ENCODE data around the gene DDT.
"Not testable (repeated sequence)": the region's sequence is repeated elsewhere in the genome, so short reads cannot be mapped to it uniquely, and the experiment has no call there.

The DDT gene

GRCh38 chr22:24003887-24004286, 29.6 kb upstream of the DDT start:
- no peak for DNase-seq (ENCODE audit: low read depth)
- TF ChIP-seq, protein P1, sequence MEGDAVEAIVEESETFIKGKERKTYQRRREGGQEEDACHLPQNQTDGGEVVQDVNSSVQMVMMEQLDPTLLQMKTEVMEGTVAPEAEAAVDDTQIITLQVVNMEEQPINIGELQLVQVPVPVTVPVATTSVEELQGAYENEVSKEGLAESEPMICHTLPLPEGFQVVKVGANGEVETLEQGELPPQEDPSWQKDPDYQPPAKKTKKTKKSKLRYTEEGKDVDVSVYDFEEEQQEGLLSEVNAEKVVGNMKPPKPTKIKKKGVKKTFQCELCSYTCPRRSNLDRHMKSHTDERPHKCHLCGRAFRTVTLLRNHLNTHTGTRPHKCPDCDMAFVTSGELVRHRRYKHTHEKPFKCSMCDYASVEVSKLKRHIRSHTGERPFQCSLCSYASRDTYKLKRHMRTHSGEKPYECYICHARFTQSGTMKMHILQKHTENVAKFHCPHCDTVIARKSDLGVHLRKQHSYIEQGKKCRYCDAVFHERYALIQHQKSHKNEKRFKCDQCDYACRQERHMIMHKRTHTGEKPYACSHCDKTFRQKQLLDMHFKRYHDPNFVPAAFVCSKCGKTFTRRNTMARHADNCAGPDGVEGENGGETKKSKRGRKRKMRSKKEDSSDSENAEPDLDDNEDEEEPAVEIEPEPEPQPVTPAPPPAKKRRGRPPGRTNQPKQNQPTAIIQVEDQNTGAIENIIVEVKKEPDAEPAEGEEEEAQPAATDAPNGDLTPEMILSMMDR (IDR thresholded peaks at IDR 0.05; ENCODE audit: control insufficient read depth, extremely low read depth, insufficient read depth) = no peak
- H3K4me3 ChIP-seq (ENCODE audit: low read depth, low read length) = no peak overlapping the region

DNA sequence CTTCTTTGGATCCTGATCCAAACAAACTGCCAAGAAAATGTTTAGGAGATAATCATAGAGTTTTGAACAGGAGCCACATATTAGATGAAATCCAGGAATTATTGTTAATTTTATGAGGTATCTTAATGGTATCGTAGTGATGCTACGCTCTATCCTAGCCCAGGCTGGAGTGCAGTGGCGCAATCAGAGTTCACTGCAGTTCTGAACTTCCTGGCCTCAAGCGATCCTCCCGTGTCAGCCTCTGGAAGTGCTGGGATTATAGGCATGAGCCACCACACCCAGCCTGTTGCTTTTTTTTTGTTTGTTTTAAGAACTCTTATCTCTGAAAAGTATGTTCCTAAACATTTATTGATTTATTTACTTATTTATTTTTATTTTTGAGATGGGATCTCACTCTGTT, 28.6 kb upstream of the DDT start:
- no peak overlapping the region for H3K4me3 ChIP-seq (ENCODE audit: low read depth, low read length)
- TF ChIP-seq, protein P1 (IDR thresholded peaks at IDR 0.05; ENCODE audit: control insufficient read depth, extremely low read depth, insufficient read depth) = no peak
- no peak for DNase-seq (ENCODE audit: low read depth)

- TF ChIP-seq, protein P1 (IDR thresholded peaks at IDR 0.05; ENCODE audit: control insufficient read depth, extremely low read depth, insufficient read depth) = no peak
- DNase-seq (ENCODE audit: low read depth) = no peak
- H3K4me3 ChIP-seq (ENCODE audit: low read depth, low read length) = no peak overlapping the region
These were observed 28.0 kb upstream of the DDT start for GRCh38 chr22:24002272-24002671.

GRCh38 chr22:24001314-24001713, 27.1 kb upstream of the DDT start:
- no peak for DNase-seq (ENCODE audit: low read depth)
- TF ChIP-seq, protein P1 (IDR thresholded peaks at IDR 0.05; ENCODE audit: control insufficient read depth, extremely low read depth, insufficient read depth) = no peak
- H3K4me3 ChIP-seq (ENCODE audit: low read depth, low read length) = no peak overlapping the region

- H3K4me3 ChIP-seq (ENCODE audit: low read depth, low read length); DNase-seq (ENCODE audit: low read depth): not testable (repeated sequence)
These were observed 25.5 kb upstream of the DDT start for GRCh38 chr22:23999779-24000178.

DNA sequence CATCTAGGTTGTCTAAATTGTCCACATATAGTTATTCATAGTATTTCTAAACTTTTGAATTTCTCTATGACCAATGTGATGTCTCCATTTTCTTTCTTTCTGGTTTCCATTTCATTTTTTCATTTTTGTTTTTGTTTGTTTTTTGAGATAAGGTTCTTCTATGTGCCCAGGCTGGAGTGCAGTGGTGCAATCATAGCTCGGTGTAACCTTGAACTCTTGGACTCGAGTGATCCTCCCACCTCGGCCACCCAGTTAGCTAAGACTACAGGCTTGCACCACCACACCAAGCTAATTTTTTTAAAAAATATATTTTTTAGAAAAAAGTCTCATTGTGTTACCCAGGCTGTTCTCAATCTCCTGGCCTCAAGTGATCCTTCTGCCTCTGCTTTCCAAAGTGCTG, 22.9 kb upstream of the DDT start:
- TF ChIP-seq, protein P1 (IDR thresholded peaks at IDR 0.05; ENCODE audit: control insufficient read depth, extremely low read depth, insufficient read depth) = no peak
- H3K4me3 ChIP-seq (ENCODE audit: low read depth, low read length) = no peak overlapping the region
- no peak for DNase-seq (ENCODE audit: low read depth)

DNA sequence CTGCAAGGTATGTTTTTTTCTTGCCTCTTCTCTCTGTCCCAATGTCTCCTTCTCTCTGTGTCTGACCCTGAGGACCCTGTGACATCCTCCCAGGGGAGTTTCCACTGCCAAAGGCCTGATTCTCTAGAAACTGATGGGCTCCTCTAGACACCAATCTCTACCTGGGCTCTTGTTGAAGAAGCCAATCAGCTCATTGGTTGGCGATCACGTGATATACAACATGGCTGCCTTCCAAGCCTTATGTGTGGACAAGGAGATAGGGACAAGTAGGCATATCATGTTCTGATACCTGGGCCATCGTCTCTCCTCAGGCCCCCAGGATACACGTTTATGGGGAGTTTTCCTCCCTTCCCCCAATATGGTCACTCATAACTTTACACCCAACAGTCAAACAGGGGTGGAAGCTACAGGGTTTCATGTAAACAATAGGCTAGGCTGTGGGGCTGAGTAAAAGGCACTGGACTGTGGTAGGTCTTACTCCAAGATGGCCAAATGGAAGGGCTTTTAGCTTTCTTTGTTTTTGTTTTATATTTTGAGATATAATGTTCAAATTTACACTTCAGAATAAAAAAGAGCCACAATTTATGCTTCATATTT, 19.4 kb upstream of the DDT start:
- H3K4me3 ChIP-seq (ENCODE audit: low read depth, low read length); DNase-seq (ENCODE audit: low read depth): not testable (repeated sequence)

DNA sequence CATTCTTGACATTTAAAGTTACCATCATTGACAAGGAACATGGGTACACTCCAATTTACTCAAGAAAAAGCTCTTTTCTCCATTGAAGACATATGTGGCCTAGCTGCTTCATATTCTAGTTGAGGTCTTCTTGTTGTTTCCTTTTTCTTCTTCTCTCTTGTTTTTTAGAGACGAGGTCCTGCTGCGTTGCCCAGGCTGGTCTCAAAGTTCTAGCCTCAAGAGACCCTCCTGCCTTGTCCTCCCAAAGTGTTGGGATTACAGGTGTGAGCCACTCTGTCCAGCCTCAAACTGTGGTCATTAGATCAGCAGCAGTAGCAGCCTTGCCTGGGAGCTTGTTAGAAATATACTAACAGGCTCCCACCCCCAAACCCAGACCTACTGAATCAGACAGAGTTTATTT, 18.8 kb upstream of the DDT start:
- H3K4me3 ChIP-seq (ENCODE audit: low read depth, low read length); DNase-seq (ENCODE audit: low read depth): not testable (repeated sequence)

DNA sequence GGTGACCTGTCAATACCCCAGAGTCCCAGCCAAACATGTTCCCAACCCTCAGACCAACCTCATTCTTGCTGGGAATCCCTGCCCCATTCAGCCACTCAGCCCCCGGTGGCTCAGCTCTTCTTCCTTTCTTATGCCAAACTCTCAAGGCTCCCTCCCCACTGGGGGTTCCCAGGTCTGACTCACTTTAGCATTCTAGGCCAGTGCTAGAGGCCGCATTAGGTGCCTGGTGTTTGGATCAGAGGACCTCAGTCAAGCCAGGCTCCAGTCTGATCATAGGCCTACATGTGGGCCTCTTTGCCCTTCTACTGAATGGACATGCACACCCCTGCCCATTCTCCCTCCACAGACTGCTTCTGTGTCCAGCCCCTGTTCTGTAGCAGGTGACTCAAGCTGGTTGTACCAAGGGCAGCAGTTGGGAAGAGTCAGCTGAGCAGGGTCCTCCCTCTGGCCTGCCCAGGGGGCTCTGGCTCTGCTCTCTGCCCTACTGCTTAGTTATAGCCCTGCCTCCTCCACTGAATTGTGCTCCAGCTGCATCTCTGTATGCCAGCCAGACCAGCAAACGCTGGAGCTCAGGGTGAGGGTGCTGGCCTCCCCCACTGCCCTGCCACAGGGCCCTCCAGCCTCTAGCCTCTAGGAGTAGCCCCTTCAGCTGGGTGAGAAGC, 15.5 kb upstream of the DDT start:
- H3K4me3 ChIP-seq (ENCODE audit: low read depth, low read length); DNase-seq (ENCODE audit: low read depth): not testable (repeated sequence)

DNA sequence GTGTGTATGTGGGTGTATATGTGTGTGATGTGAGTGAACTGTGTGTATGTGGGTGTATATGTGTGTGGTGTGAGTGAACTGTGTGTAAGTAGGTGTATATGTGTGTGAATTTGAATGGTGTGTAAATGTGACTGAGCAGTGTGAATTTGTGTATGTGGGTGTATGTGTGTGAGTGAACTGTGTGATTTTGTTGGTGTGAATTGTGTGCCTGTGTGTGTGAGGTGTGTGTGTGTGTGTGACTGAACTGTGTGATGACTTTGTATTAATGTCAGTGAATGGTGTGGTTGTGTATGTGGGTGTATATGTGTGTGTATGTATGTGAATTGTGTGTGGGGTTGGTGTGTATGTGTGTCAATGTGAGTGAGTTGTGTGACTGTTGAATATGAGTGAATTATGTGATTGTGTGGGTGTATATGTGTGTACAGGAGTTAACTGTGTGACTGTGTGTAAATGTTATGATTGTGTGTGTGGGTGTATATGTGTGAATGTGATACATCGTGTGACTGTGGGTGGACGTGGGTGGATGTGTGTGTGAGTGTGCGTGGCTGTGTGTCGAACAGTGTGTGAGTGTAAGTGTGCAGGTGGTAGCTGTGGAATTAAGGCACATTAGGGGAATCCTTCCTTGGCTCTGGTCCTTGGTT, 12.4 kb upstream of the DDT start:
- H3K4me3 ChIP-seq (ENCODE audit: low read depth, low read length); DNase-seq (ENCODE audit: low read depth): not testable (repeated sequence)

DNA sequence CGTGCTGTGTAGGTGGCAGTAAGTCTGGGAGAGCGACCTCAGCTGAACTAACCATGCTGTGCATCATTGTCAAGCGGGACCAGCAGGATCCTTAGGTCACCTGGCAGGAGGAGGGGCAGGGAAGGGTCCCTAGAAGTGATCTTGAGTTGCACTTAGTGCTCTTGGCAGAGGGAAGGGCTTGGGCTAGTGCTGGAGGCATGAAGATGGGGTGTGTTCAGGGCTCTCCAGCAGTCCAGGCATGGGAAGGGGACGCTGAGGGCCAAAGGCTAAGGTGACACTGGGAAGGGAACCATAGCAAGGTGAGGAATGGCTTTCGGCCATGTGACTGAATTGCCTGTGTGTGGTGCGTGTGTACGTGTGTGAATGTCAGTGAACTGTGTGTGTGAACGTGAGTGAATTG, 11.8 kb upstream of the DDT start:
- DNase-seq (ENCODE audit: low read depth); H3K4me3 ChIP-seq (ENCODE audit: low read depth, low read length): not testable (repeated sequence)

Data from LNCaP clone FGC (cell line).